H1 (cell line): ENCODE measurements around the gene DNAH10. TPM values are rescaled to one million over a fixed set of nuclear protein-coding genes. Genes with fewer than 3 reads are reported as not detected.
A peak's percentile ranks its signal among the peaks of the same experiment; 100 is the strongest.

Experiments
- CTCF ChIA-PET: fragments of 300-600 bp; sonication (Branson Sonifier 250); formaldehyde crosslinking; loops from one replicate; lab custom pipeline; 2021; ENCODE audit not compliant: partially characterized antibody; lab: Charles Lee
- POLR2A ChIA-PET: fragments of 300-600 bp; sonication (Branson Sonifier 250); formaldehyde crosslinking; loops from one replicate; lab custom pipeline; 2021; ENCODE audit warnings: inconsistent platforms; ENCODE audit not compliant: partially characterized antibody; lab: Charles Lee
- DNase-seq, 2 experiments: peaks; one replicate each; pipeline versions ENCODE4 v3.0.0 to v3.0.0-alpha.2; 2010 to 2022; ENCODE audit warnings: low spot score in 2 of 2, low read depth in 1 of 2, mixed read lengths in 1 of 2
- FAIRE-seq: peaks from 2 replicates; lab custom pipeline; 2011; peaks lifted over from hg19 to GRCh38; lab: Jason Lieb, UNC
- H2AFZ ChIP-seq: 2 replicates; pipeline ENCODE4 v1.8.1; 2012; ENCODE audit warnings: low read length, inconsistent platforms
- H2AK5ac ChIP-seq: 2 replicates; pipeline ENCODE4 v1.6.1; 2013; ENCODE audit warnings: low read depth, low read length
- H2BK120ac ChIP-seq: replicated peaks from 2 replicates; pipeline ENCODE3; 2013; ENCODE audit warnings: low read depth, low read length, inconsistent platforms
- H2BK12ac ChIP-seq: 2 replicates; pipeline ENCODE4 v1.6.1; 2013; ENCODE audit warnings: low read depth, low read length
- H2BK15ac ChIP-seq: 2 replicates; pipeline ENCODE4 v1.6.1; 2013; ENCODE audit warnings: low read length
- H2BK20ac ChIP-seq: 2 replicates; pipeline ENCODE4 v1.6.1; 2013; ENCODE audit warnings: low read length
- H2BK5ac ChIP-seq: 2 replicates; pipeline ENCODE4 v1.6.1; 2013; ENCODE audit warnings: low read depth, low read length
- H3K14ac ChIP-seq: 2 replicates; pipeline ENCODE4 v1.6.1; 2013; ENCODE audit warnings: inconsistent platforms; ENCODE audit not compliant: insufficient read length
- H3K18ac ChIP-seq: 2 replicates; pipeline ENCODE4 v1.6.1; 2013; ENCODE audit warnings: low read length; ENCODE audit errors: extremely low read depth
- H3K23ac ChIP-seq: 2 replicates; pipeline ENCODE4 v1.6.1; 2013; ENCODE audit warnings: inconsistent platforms; ENCODE audit not compliant: insufficient read length
- H3K23me2 ChIP-seq: 2 replicates; pipeline ENCODE4 v1.6.1; 2013; ENCODE audit warnings: low read depth, low read length
- H3K27ac ChIP-seq: 2 replicates; pipeline ENCODE4 v1.6.1; 2011; ENCODE audit warnings: low read depth, low read length, inconsistent platforms
- H3K27me3 ChIP-seq, 4 experiments: replicated peaks in 1 of 4; 1 replicate in 1 of 4; 2 replicates in 3 of 4; pipeline versions ENCODE4 v1.6.1 to v1.8.1; 2011 to 2013; ENCODE audit warnings: low read length in 3 of 4, mild to moderate bottlenecking in 3 of 4, inconsistent platforms in 2 of 4, mixed read lengths in 2 of 4, moderate library complexity in 1 of 4; ENCODE audit not compliant: control insufficient read depth in 3 of 4, insufficient read depth in 3 of 4; ENCODE audit errors: extremely low read depth in 1 of 4
- H3K36me3 ChIP-seq, 4 experiments: 2 replicates each; pipeline versions ENCODE4 v1.6.1 to v1.8.1; 2011 to 2013; ENCODE audit warnings: mild to moderate bottlenecking in 4 of 4, low read length in 3 of 4, moderate library complexity in 2 of 4, control low read depth in 1 of 4, inconsistent platforms in 1 of 4; ENCODE audit not compliant: insufficient read depth in 4 of 4, control insufficient read depth in 2 of 4
- H3K4ac ChIP-seq: replicated peaks from 2 replicates; pipeline ENCODE3; 2013; ENCODE audit warnings: low read length, low read depth, mixed read lengths, inconsistent platforms; ENCODE audit not compliant: insufficient read length
- H3K4me1 ChIP-seq, 4 experiments: replicated peaks in 1 of 4; 1 replicate in 1 of 4; 2 replicates in 3 of 4; pipeline versions ENCODE4 v1.6.1 to v1.8.1; 2011 to 2013; ENCODE audit warnings: low read length in 3 of 4, inconsistent platforms in 2 of 4, mixed read lengths in 1 of 4; ENCODE audit not compliant: insufficient read depth in 4 of 4, control insufficient read depth in 3 of 4
- H3K4me2 ChIP-seq, 2 experiments: 2 replicates each; pipeline versions ENCODE4 v1.6.1 to v1.8.1; 2011 to 2013; ENCODE audit warnings: low read depth in 2 of 2, low read length in 2 of 2, control low read depth in 1 of 2, inconsistent platforms in 1 of 2, mild to moderate bottlenecking in 1 of 2; ENCODE audit not compliant: insufficient read depth in 1 of 2
- H3K4me3 ChIP-seq, 4 experiments: fragments of 200-600, 300-600 bp in 1 of 4; sonication (generic), shearing (Covaris generic), sonication (Bioruptor Twin) in 1 of 4; 2 replicates each; pipeline versions ENCODE4 v1.5.1 to v1.8.1; 2011 to 2016; ENCODE audit warnings: low read length in 4 of 4, low read depth in 3 of 4, control low read depth in 2 of 4, inconsistent platforms in 2 of 4, mild to moderate bottlenecking in 2 of 4, mixed read lengths in 1 of 4, moderate library complexity in 1 of 4; ENCODE audit not compliant: insufficient read depth in 2 of 4; ENCODE audit errors: extremely low read depth in 1 of 4
- H3K56ac ChIP-seq: replicated peaks from 2 replicates; pipeline ENCODE3; 2013; ENCODE audit warnings: low read depth, mild to moderate bottlenecking, mixed read lengths, low read length, inconsistent platforms; ENCODE audit not compliant: insufficient read length
- H3K79me1 ChIP-seq: 2 replicates; pipeline ENCODE4 v1.6.1; 2013; ENCODE audit warnings: low read depth, low read length, control low read depth
- H3K79me2 ChIP-seq, 2 experiments: 2 replicates each; pipeline versions ENCODE4 v1.6.1 to v1.8.1; 2012 to 2013; ENCODE audit warnings: low read length in 2 of 2, mild to moderate bottlenecking in 2 of 2, inconsistent platforms in 1 of 2; ENCODE audit not compliant: insufficient read depth in 2 of 2, control insufficient read depth in 1 of 2
- H3K9ac ChIP-seq, 4 experiments: replicated peaks in 1 of 4; 1 replicate in 1 of 4; 2 replicates in 3 of 4; pipeline versions ENCODE4 v1.6.1 to v1.8.1; 2011 to 2013; ENCODE audit warnings: low read depth in 3 of 4, low read length in 3 of 4, control low read depth in 2 of 4, mild to moderate bottlenecking in 2 of 4, moderate library complexity in 2 of 4, inconsistent platforms in 1 of 4; ENCODE audit errors: extremely low read depth in 1 of 4
- H3K9me3 ChIP-seq, 2 experiments: 2 replicates each; pipeline versions ENCODE4 v1.6.1 to v1.8.1; 2012 to 2013; ENCODE audit warnings: mild to moderate bottlenecking in 2 of 2, moderate library complexity in 2 of 2, control low read depth in 1 of 2, inconsistent platforms in 1 of 2, low read depth in 1 of 2, low read length in 1 of 2, mixed read lengths in 1 of 2; ENCODE audit not compliant: insufficient read depth in 2 of 2
- H4K20me1 ChIP-seq, 2 experiments: replicated peaks in 1 of 2; 2 replicates each; pipeline versions ENCODE3 to v1.8.1; 2011 to 2013; ENCODE audit warnings: inconsistent platforms in 2 of 2, low read length in 2 of 2, mild to moderate bottlenecking in 1 of 2; ENCODE audit not compliant: insufficient read depth in 2 of 2, control insufficient read depth in 1 of 2
- H4K5ac ChIP-seq: 2 replicates; pipeline ENCODE4 v1.6.1; 2013; ENCODE audit warnings: low read length, low read depth, mixed read lengths, inconsistent platforms; ENCODE audit not compliant: insufficient read length
- H4K8ac ChIP-seq: 2 replicates; pipeline ENCODE4 v1.8.0; 2013; ENCODE audit warnings: mild to moderate bottlenecking, moderate library complexity, low read length, inconsistent platforms; ENCODE audit not compliant: insufficient read depth; ENCODE audit errors: extremely low read depth
- H4K91ac ChIP-seq: replicated peaks from 2 replicates; pipeline ENCODE3; 2013; ENCODE audit warnings: low read length, mixed read lengths, inconsistent platforms; ENCODE audit not compliant: insufficient read length
- ASH2L ChIP-seq: fragments of 200-600, 300-600 bp; sonication (generic); IDR thresholded peaks from one replicate; pipeline ENCODE4 v1.7.1; 2017; ENCODE audit warnings: low read length
- BACH1 ChIP-seq: IDR thresholded peaks from 2 replicates; pipeline ENCODE4 v1.6.1; 2012; ENCODE audit warnings: low read length, improper control_type of control experiment
- CBX5 ChIP-seq: fragments of 300-800, 300-1000 bp; sonication (generic); IDR thresholded peaks from 2 replicates; pipeline ENCODE4 v1.7.1; 2016; ENCODE audit warnings: antibody characterized with exemption, low read length, low read depth
- CEBPB ChIP-seq: IDR thresholded peaks from 2 replicates; pipeline ENCODE4 v1.6.1; 2012; ENCODE audit warnings: low read depth, low read length
- POLR2AphosphoS5 ChIP-seq: IDR thresholded peaks from 2 replicates; pipeline ENCODE4 v1.6.1; 2011; ENCODE audit warnings: low read depth, low read length
- SIX5 ChIP-seq: IDR thresholded peaks from 2 replicates; pipeline ENCODE4 v1.6.1; 2011; ENCODE audit warnings: mild to moderate bottlenecking, low read depth, low read length
- TBP ChIP-seq: IDR thresholded peaks from 2 replicates; pipeline ENCODE4 v1.6.1; 2011; ENCODE audit warnings: low read depth, low read length, improper control_type of control experiment
- TEAD4 ChIP-seq: IDR thresholded peaks from 2 replicates; pipeline ENCODE4 v1.6.1; 2012; ENCODE audit warnings: low read depth, low read length, inconsistent platforms, mixed read lengths
- WGBS, 2 experiments: shearing (Covaris generic) in 1 of 2; methylation state at CpG; one replicate each; pipeline versions ENCODE4 v1.1.6 to v1.1.7; 2013 to 2015; ENCODE audit warnings: low lambda C conversion rate in 2 of 2, mixed read lengths in 2 of 2, inconsistent platforms in 1 of 2, low coverage in 1 of 2, missing lambda C conversion rate in 1 of 2; ENCODE audit not compliant: insufficient replicate concordance in 2 of 2, insufficient coverage in 1 of 2, insufficient read length in 1 of 2; ENCODE audit errors: extremely low coverage in 1 of 2, missing lambda C conversion rate in 1 of 2; 5-methylcytosine and 5-hydroxymethylcytosine counted together
- polyA plus RNA-seq, 7 experiments: library from polyadenylated mRNA; depleted of rRNA in 3 of 7; stranded (reverse) in 5 of 7; unstranded in 2 of 7; fragments of >200 nt in 5 of 7; fragments of 200-250 nt in 2 of 7; gene quantifications; 1 replicate in 5 of 7; 2 replicates in 1 of 7; 4 replicates in 1 of 7; pipeline versions ENCODE4 v1.2.1 to v1.2.3, GENCODE V29; 2011 to 2013; ENCODE audit warnings: missing spikeins in 2 of 7, mixed read lengths in 2 of 7
- total RNA-seq: library from RNA; stranded (reverse); fragmentation: NEBNext Ultra II Directional; extraction: Animal tissue kit (Norgen Biotek cat#: 25700); gene quantifications from 2 replicates; pipeline ENCODE4 v1.2.1, GENCODE V29; 2021

Gene DNAH10
- total and polyA plus RNA-seq, 2 of the 8 experiments (the other 6 are each of a cell fraction or from before 2014, with no cell fraction given): 0.02 to 0.24 TPM

DNA sequence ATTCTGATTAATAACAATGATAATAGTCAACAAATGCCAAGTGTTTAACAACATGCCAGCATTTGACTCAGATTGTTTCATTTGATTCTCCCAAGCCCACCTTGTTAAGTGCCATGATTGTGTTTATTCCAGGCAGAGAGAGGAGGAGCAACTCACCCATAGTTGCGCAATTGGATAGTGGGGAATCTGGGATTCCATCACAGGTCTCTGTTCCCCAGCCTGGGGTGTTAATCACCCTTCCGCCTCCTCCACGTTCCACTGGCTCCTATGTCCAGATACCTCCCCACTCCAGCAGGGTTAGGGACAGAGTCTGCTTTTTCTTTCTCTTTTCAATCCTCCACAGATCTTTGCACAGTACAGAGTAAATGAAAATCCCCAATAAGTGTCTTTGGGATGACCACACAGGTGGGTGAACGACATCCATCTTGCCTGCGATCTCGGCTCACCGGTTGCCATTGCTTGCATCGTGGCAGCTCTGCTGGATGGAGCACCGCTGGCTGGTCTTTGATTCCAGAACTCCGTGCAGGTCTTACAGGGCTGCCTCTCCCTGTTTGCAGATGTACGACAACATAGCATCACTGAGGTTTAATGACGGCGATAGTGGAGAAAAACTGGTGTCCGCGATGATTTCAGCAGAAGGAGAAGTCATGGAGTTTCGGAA, 78.8 kb downstream of the DNAH10 start:
- H2BK12ac ChIP-seq: no peak overlapping the region
- H3K4me3 ChIP-seq: no peak overlapping the region
- H3K4ac ChIP-seq: no peak overlapping the region
- no peak overlapping the region for H2AFZ ChIP-seq
- H2BK15ac ChIP-seq: no peak overlapping the region
- no peak overlapping the region for H3K4me2 ChIP-seq
- no peak overlapping the region for H2BK5ac ChIP-seq
- no peak for FAIRE-seq
- no peaks in the 10 kb centered on the region for H3K23me2 ChIP-seq
- H4K5ac ChIP-seq: no peak overlapping the region
- H3K27me3 ChIP-seq: no peaks in the 10 kb centered on the region; a peak in 1 of 7 replicates
- no peaks in the 10 kb centered on the region for H3K79me2 ChIP-seq
- H2BK20ac ChIP-seq: no peak overlapping the region
- WGBS, 2 experiments: 93% methylated on average over 16 of the region's 16 CpGs; no CpG with 5 or more reads in 1 of the 2 experiments
- no peak overlapping the region for H3K18ac ChIP-seq
- H3K23ac ChIP-seq: no peak overlapping the region
- no peak overlapping the region for H3K14ac ChIP-seq
- no peak overlapping the region for H4K91ac ChIP-seq
- TF ChIP-seq CEBPB: peak; percentile 94
- TF ChIP-seq ASH2L: no peak
- TF ChIP-seq TBP: no peak
- TF ChIP-seq TEAD4: no peak
- no peak for TF ChIP-seq BACH1
- no peak for TF ChIP-seq POLR2AphosphoS5
- TF ChIP-seq CBX5: no peak
- no peak for TF ChIP-seq SIX5
- TF ChIP-seq, all 59 proteins: peak for 1
- Histone ChIP-seq H4K8ac (no peak overlapping the region), H3K56ac (no peak overlapping the region), H3K79me1 (no peaks in the 10 kb centered on the region), H3K4me1 (no peaks in the 10 kb centered on the region), H3K9me3 (no peaks in the 10 kb centered on the region), H3K9ac (no peak overlapping the region), H3K36me3 (no peaks in the 10 kb centered on the region), H4K20me1 (no peaks in the 10 kb centered on the region), H2BK120ac (no peak overlapping the region), H3K27ac (no peak overlapping the region), H2AK5ac (no peak overlapping the region)
- ChIA-PET POLR2A (interaction anchor here (1.0 to 1.1 kb wide), 2 partner anchors 46 to 129 kb away, joined by 3 read pairs; partner anchors contain the start of gene ATP6V0A2), CTCF (interaction anchor here (0.6 to 1.8 kb wide), 5 partner anchors 10 to 235 kb away, joined by 3 to 7 read pairs (median 3); no protein-coding TSS in a partner anchor)
- no peak for DNase-seq
